A549 (cell line): ENCODE results near the gene HOMER1.
"Not testable (repeated sequence)": the region's sequence is repeated elsewhere in the genome, so short reads cannot be mapped to it uniquely, and the experiment has no call there.

ENCODE experiments used
- JUN ChIP-seq, 2 experiments: fragments of >200 bp; sonication (Bioruptor Twin); formaldehyde crosslinking; IDR thresholded peaks; 2 replicates in 1 of 2; 3 replicates in 1 of 2; pipeline ENCODE4 v1.6.1; 2016 to 2017
- MYC ChIP-seq: IDR thresholded peaks from 2 replicates; pipeline ENCODE4 v1.6.1; 2012; ENCODE audit warnings: mild to moderate bottlenecking, inconsistent platforms, low read length, improper control_type of control experiment, borderline replicate concordance
- POLR2A ChIP-seq: IDR thresholded peaks from 2 replicates; pipeline ENCODE4 v1.6.1; 2012; ENCODE audit warnings: mild to moderate bottlenecking, low read length

GRCh38 chr5:79516331-79516730 is 2.4 kb upstream of the HOMER1 start:
- TF ChIP-seq POLR2A; MYC; JUN (IDR thresholded peaks at IDR 0.05): not testable (repeated sequence)
